Measurements from ENCODE around the gene SSB. TPM values are rescaled to one million over a fixed set of nuclear protein-coding genes. Genes with fewer than 3 reads are reported as not detected.

The SSB gene
- polyA plus RNA-seq, 4 donors: 182 to 213 (median 206) TPM

Other genes with a start within 250 kb of the SSB start
- 10 to 100 TPM; 29.3 to 41.5 (median 32.9) TPM for gene FASTKD1, start 225.0 kb upstream of the SSB start, polyA plus RNA-seq (ENCODE audit: insufficient read length in 4 of 4)
- 100 to 1,000 TPM in 1 of 4 donors, 10 to 100 TPM in 3; 86.7 to 104 (median 93.6) TPM for gene PPIG, start 214.5 kb upstream of the SSB start, polyA plus RNA-seq (ENCODE audit: insufficient read length in 4 of 4)
- gene CFAP210, start 104.5 kb upstream of the SSB start, polyA plus RNA-seq (ENCODE audit: insufficient read length in 4 of 4): 1 to 10 TPM in 3 of 4 donors, under 1 TPM in 1; 1.00 to 4.0 (median 1.8) TPM
- 10 to 100 TPM; 12.5 to 15.5 (median 14.8) TPM for gene PHOSPHO2, start 104.4 kb upstream of the SSB start, polyA plus RNA-seq (ENCODE audit: insufficient read length in 4 of 4)
- 10 to 100 TPM; 28.6 to 37.3 (median 32.4) TPM for gene KLHL23, start 65.0 kb upstream of the SSB start, polyA plus RNA-seq (ENCODE audit: insufficient read length in 4 of 4)
- gene METTL5, start 26.0 kb downstream of the SSB start, polyA plus RNA-seq (ENCODE audit: insufficient read length in 4 of 4): 10 to 100 TPM; 43.7 to 59.5 (median 52.7) TPM
- gene UBR3, start 28.6 kb downstream of the SSB start, polyA plus RNA-seq (ENCODE audit: insufficient read length in 4 of 4): 10 to 100 TPM; 34.6 to 45.6 (median 41.4) TPM

Measured in right renal pelvis (tissue), 4 donors.